ENCODE measurements around the gene POC1A. TPM values are rescaled to one million over a fixed set of nuclear protein-coding genes. Genes with fewer than 3 reads are reported as not detected.
A peak's percentile ranks its signal among the peaks of the same experiment; 100 is the strongest.
"Not testable (repeated sequence)": the region's sequence is repeated elsewhere in the genome, so short reads cannot be mapped to it uniquely, and the experiment has no call there.

The POC1A gene
- total RNA-seq, 1 experiment from 2014 or later: 22.8 TPM

- DNase-seq (ENCODE audit: low spot score): no peak
- in situ Hi-C loops (cut with HindIII; ENCODE audit: low sequenced_read_pairs): no loop called here
Observed at GRCh38 chr3:52162250-52162872, 8.1 kb upstream of the POC1A start.

- no peak for DNase-seq (ENCODE audit: low spot score)
- in situ Hi-C loops (cut with HindIII; ENCODE audit: low sequenced_read_pairs): no loop called here
Observed at GRCh38 chr3:52159503-52159902, 5.3 kb upstream of the POC1A start.

GRCh38 chr3:52155912-52156311 is 1.7 kb upstream of the POC1A start:
- in situ Hi-C loops (cut with HindIII; ENCODE audit: low sequenced_read_pairs): no loop called here
- DNase-seq (ENCODE audit: low spot score): no peak

- no peak for DNase-seq (ENCODE audit: low spot score)
- in situ Hi-C loops (cut with HindIII; ENCODE audit: low sequenced_read_pairs): no loop called here
Observed at GRCh38 chr3:52153389-52154096, 680 bp downstream of the POC1A start.

GRCh38 chr3:52151991-52152390 is 2.2 kb downstream of the POC1A start:
- DNase-seq (ENCODE audit: low spot score); in situ Hi-C loops (cut with HindIII; ENCODE audit: low sequenced_read_pairs): not testable (repeated sequence)

GRCh38 chr3:52150860-52151259 is 3.4 kb downstream of the POC1A start:
- no peak for DNase-seq (ENCODE audit: low spot score)
- in situ Hi-C loops (cut with HindIII; ENCODE audit: low sequenced_read_pairs): no loop called here

GRCh38 chr3:52150357-52150756 is 3.9 kb downstream of the POC1A start:
- DNase-seq (ENCODE audit: low spot score): no peak
- in situ Hi-C loops (cut with HindIII; ENCODE audit: low sequenced_read_pairs): no loop called here

GRCh38 chr3:52149726-52150125 is 4.5 kb downstream of the POC1A start:
- no peak for DNase-seq (ENCODE audit: low spot score)
- in situ Hi-C loops (cut with HindIII; ENCODE audit: low sequenced_read_pairs): loop anchor here (5.0 kb wide), 1 partner anchor 102 kb away; no protein-coding TSS in a partner anchor

- DNase-seq (ENCODE audit: low spot score): no peak
- in situ Hi-C loops (cut with HindIII; ENCODE audit: low sequenced_read_pairs): loop anchor here (5.0 kb wide), 1 partner anchor 102 kb away; no protein-coding TSS in a partner anchor
Observed at GRCh38 chr3:52149021-52149420, 5.2 kb downstream of the POC1A start.

GRCh38 chr3:52147804-52148203 is 6.4 kb downstream of the POC1A start:
- in situ Hi-C loops (cut with HindIII; ENCODE audit: low sequenced_read_pairs): loop anchor here (5.0 kb wide), 1 partner anchor 101 kb away; no protein-coding TSS in a partner anchor
- no peak for DNase-seq (ENCODE audit: low spot score)

- no peak for DNase-seq (ENCODE audit: low spot score)
- in situ Hi-C loops (cut with HindIII; ENCODE audit: low sequenced_read_pairs): loop anchor here (5.0 kb wide), 1 partner anchor 100 kb away; no protein-coding TSS in a partner anchor
Observed at GRCh38 chr3:52146811-52147210, 7.4 kb downstream of the POC1A start.

GRCh38 chr3:52146189-52146588 is 8.0 kb downstream of the POC1A start:
- in situ Hi-C loops (cut with HindIII; ENCODE audit: low sequenced_read_pairs): loop anchor here (5.0 kb wide), 1 partner anchor 99 kb away; no protein-coding TSS in a partner anchor

GRCh38 chr3:52145736-52146110 is 8.5 kb downstream of the POC1A start:
- in situ Hi-C loops (cut with HindIII; ENCODE audit: low sequenced_read_pairs): loop anchor here (5.0 kb wide), 1 partner anchor 98 kb away; no protein-coding TSS in a partner anchor
- no peak for DNase-seq (ENCODE audit: low spot score)

More at GRCh38 chr3:52146189-52146588, 8.0 kb downstream of the POC1A start:
- no peak for DNase-seq (ENCODE audit: low spot score)

- no peak for DNase-seq (ENCODE audit: low spot score)
- in situ Hi-C loops (cut with HindIII; ENCODE audit: low sequenced_read_pairs): loop anchor here (5.0 kb wide), 1 partner anchor 98 kb away; no protein-coding TSS in a partner anchor
Observed at GRCh38 chr3:52144796-52145735, 9.2 kb downstream of the POC1A start.

- peak; percentile 87 for DNase-seq (ENCODE audit: low spot score)
- in situ Hi-C loops (cut with HindIII; ENCODE audit: low sequenced_read_pairs): no loop called here
Observed at GRCh38 chr3:52144034-52144795, 10.0 kb downstream of the POC1A start.

- in situ Hi-C loops (cut with HindIII; ENCODE audit: low sequenced_read_pairs): no loop called here
- DNase-seq (ENCODE audit: low spot score): no peak
Observed at GRCh38 chr3:52143616-52144015, 10.6 kb downstream of the POC1A start.

- no peak for DNase-seq (ENCODE audit: low spot score)
- in situ Hi-C loops (cut with HindIII; ENCODE audit: low sequenced_read_pairs): no loop called here
Observed at GRCh38 chr3:52143156-52143555, 11.1 kb downstream of the POC1A start.

GRCh38 chr3:52141751-52142150 is 12.5 kb downstream of the POC1A start:
- in situ Hi-C loops (cut with HindIII; ENCODE audit: low sequenced_read_pairs): no loop called here
- DNase-seq (ENCODE audit: low spot score): no peak

GRCh38 chr3:52140769-52141168 is 13.5 kb downstream of the POC1A start:
- in situ Hi-C loops (cut with HindIII; ENCODE audit: low sequenced_read_pairs): no loop called here
- DNase-seq (ENCODE audit: low spot score): no peak
